ENCODE measurements around the gene SLC44A5. TPM values are rescaled to one million over a fixed set of nuclear protein-coding genes. Genes with fewer than 3 reads are reported as not detected.

SLC44A5 gene
- polyA plus RNA-seq, 1 donor = 0.54 TPM

GRCh38 chr1:75171876-75172275 is 439.0 kb downstream of the SLC44A5 start:
- no peak for DNase-seq

- DNase-seq = no peak
Observed at GRCh38 chr1:75170981-75171380, 439.9 kb downstream of the SLC44A5 start.

- DNase-seq = no peak
Observed at GRCh38 chr1:75170011-75170410, 440.9 kb downstream of the SLC44A5 start.

- DNase-seq = no peak
Observed at GRCh38 chr1:75166821-75167220, 444.1 kb downstream of the SLC44A5 start.

GRCh38 chr1:75165264-75165663 is 445.6 kb downstream of the SLC44A5 start:
- no peak for DNase-seq

GRCh38 chr1:75159154-75159553 is 451.8 kb downstream of the SLC44A5 start:
- no peak for DNase-seq

Other genes starting within 250 kb of the SLC44A5 start
- gene ACADM, start 113.6 kb upstream of the SLC44A5 start, polyA plus RNA-seq (ENCODE audit: insufficient read length) = 59.7 TPM
- gene RABGGTB, start 175.1 kb upstream of the SLC44A5 start, polyA plus RNA-seq (ENCODE audit: insufficient read length) = 76.3 TPM
- 0.67 TPM for gene MSH4, start 185.8 kb upstream of the SLC44A5 start, polyA plus RNA-seq (ENCODE audit: insufficient read length)